ENCODE measurements around the gene SLC10A1. TPM values are rescaled to one million over a fixed set of nuclear protein-coding genes. Genes with fewer than 3 reads are reported as not detected.

SLC10A1 gene
- total RNA-seq, 1 donor = not detected

GRCh38 chr14:69811868-69812252 lies 14.8 kb upstream of the SLC10A1 start:
- no peak for DNase-seq (ENCODE audit: low read depth)
- H3K4me3 ChIP-seq (ENCODE audit: low read depth, low read length) = no peak overlapping the region

GRCh38 chr14:69811227-69811867 lies 14.3 kb upstream of the SLC10A1 start:
- no peak for TF ChIP-seq CTCF (IDR thresholded peaks at IDR 0.05; ENCODE audit: insufficient read depth, low read depth, low read length)
- no peak for DNase-seq (ENCODE audit: low read depth)
- no peak overlapping the region for H3K4me3 ChIP-seq (ENCODE audit: low read depth, low read length)

More at GRCh38 chr14:69811868-69812252, 14.8 kb upstream of the SLC10A1 start:
- no peak for TF ChIP-seq CTCF (IDR thresholded peaks at IDR 0.05; ENCODE audit: insufficient read depth, low read depth, low read length)

- no peak for DNase-seq (ENCODE audit: low read depth)
- no peak for TF ChIP-seq CTCF (IDR thresholded peaks at IDR 0.05; ENCODE audit: insufficient read depth, low read depth, low read length)
- no peak overlapping the region for H3K4me3 ChIP-seq (ENCODE audit: low read depth, low read length)
Measured at GRCh38 chr14:69808919-69809808, 12.1 kb upstream of the SLC10A1 start.

- DNase-seq (ENCODE audit: low read depth) = no peak
- TF ChIP-seq CTCF (IDR thresholded peaks at IDR 0.05; ENCODE audit: insufficient read depth, low read depth, low read length) = no peak
- no peak overlapping the region for H3K4me3 ChIP-seq (ENCODE audit: low read depth, low read length)
Measured at GRCh38 chr14:69807192-69807591, 10.2 kb upstream of the SLC10A1 start.

GRCh38 chr14:69804902-69805301 lies 7.9 kb upstream of the SLC10A1 start:
- no peak for DNase-seq (ENCODE audit: low read depth)
- TF ChIP-seq CTCF (IDR thresholded peaks at IDR 0.05; ENCODE audit: insufficient read depth, low read depth, low read length) = no peak
- no peak overlapping the region for H3K4me3 ChIP-seq (ENCODE audit: low read depth, low read length)

- no peak for DNase-seq (ENCODE audit: low read depth)
- TF ChIP-seq CTCF (IDR thresholded peaks at IDR 0.05; ENCODE audit: insufficient read depth, low read depth, low read length) = peak; percentile 32
- H3K4me3 ChIP-seq (ENCODE audit: low read depth, low read length) = no peak overlapping the region
Measured at GRCh38 chr14:69803753-69804152, 6.7 kb upstream of the SLC10A1 start.
